IMR-90 (cell line): ENCODE data around the gene TBC1D9.

ENCODE experiments used
- CTCF ChIP-seq: conservative IDR thresholded peaks from 2 replicates; pipeline ENCODE4 v1.5.1; 2012; ENCODE audit warnings: mild to moderate bottlenecking, low read depth, low read length, improper control_type of control experiment
- POLR2A ChIP-seq: IDR thresholded peaks from 2 replicates; pipeline ENCODE4 v1.6.1; 2012; ENCODE audit warnings: mild to moderate bottlenecking, low read depth, low read length
- SMC3 ChIP-seq: fragments of 150-350 bp; IDR thresholded peaks from 2 replicates; pipeline ENCODE4 v1.6.1; 2016; ENCODE audit warnings: low read depth, mild to moderate bottlenecking, antibody characterized with exemption, low read length, moderate library complexity
- USF2 ChIP-seq: fragments of 150-350 bp; IDR thresholded peaks from 2 replicates; pipeline ENCODE4 v1.6.1; 2017; ENCODE audit warnings: mild to moderate bottlenecking, antibody characterized with exemption, low read length, low read depth

GRCh38 chr4:140579278-140579677, 176.9 kb downstream of the TBC1D9 start:
- TF ChIP-seq USF2 (no peak), POLR2A (no peak), CTCF (no peak), SMC3 (no peak)
